CD4-positive, alpha-beta T cell treated with Interleukin-6 for 4 hours (primary cell): ENCODE results near the gene HRC.
"Not testable (repeated sequence)": the region's sequence is repeated elsewhere in the genome, so short reads cannot be mapped to it uniquely, and the experiment has no call there.

Experiments
- DNase-seq: peaks from one replicate; pipeline ENCODE4 v3.0.0-alpha.2; 2020; ENCODE audit warnings: mixed read lengths

The HRC gene

GRCh38 chr19:49133621-49134454 is 21.4 kb downstream of the HRC start:
- DNase-seq, result peak; percentile 70

GRCh38 chr19:49132974-49133609 is 22.1 kb downstream of the HRC start:
- peak; percentile 72 for DNase-seq

- DNase-seq, result no peak
These were observed 24.9 kb downstream of the HRC start for GRCh38 chr19:49130325-49130724.

GRCh38 chr19:49129238-49129583 is 26.0 kb downstream of the HRC start:
- DNase-seq, result no peak

GRCh38 chr19:49128545-49129237 is 26.5 kb downstream of the HRC start:
- no peak for DNase-seq

GRCh38 chr19:49127674-49128544 is 27.3 kb downstream of the HRC start:
- peak; percentile 94 for DNase-seq

- DNase-seq, result not testable (repeated sequence)
These were observed 28.0 kb downstream of the HRC start for GRCh38 chr19:49127225-49127624.

GRCh38 chr19:49126575-49126974 is 28.6 kb downstream of the HRC start:
- DNase-seq, result no peak

GRCh38 chr19:49125025-49125731 is 30.0 kb downstream of the HRC start:
- no peak for DNase-seq

- DNase-seq, result not testable (repeated sequence)
These were observed 31.9 kb downstream of the HRC start for GRCh38 chr19:49123285-49123684.

- not testable (repeated sequence) for DNase-seq
These were observed 33.4 kb downstream of the HRC start for GRCh38 chr19:49121841-49122240.

GRCh38 chr19:49120868-49121267 is 34.3 kb downstream of the HRC start:
- DNase-seq, result no peak

- no peak for DNase-seq
These were observed 34.9 kb downstream of the HRC start for GRCh38 chr19:49120325-49120683.

GRCh38 chr19:49119411-49120324 is 35.5 kb downstream of the HRC start, which contains the start of gene PPFIA3:
PPFIA3 (plus strand) TSS chr19:49119544; CDS start chr19:49127874, 8,330 bp downstream.
- DNase-seq, result peak; percentile 23

GRCh38 chr19:49118565-49119410 is 36.4 kb downstream of the HRC start, which contains the start of gene C19orf73:
C19orf73 (minus strand) TSS chr19:49119143; CDS start chr19:49119022, 121 bp downstream.
- DNase-seq, result peak; percentile 97

GRCh38 chr19:49117677-49118564 is 37.3 kb downstream of the HRC start:
- DNase-seq, result no peak

- no peak for DNase-seq
These were observed 38.7 kb downstream of the HRC start for GRCh38 chr19:49116544-49116943.

GRCh38 chr19:49114630-49115363 is 40.4 kb downstream of the HRC start:
- DNase-seq, result peak; percentile 68
